Measurements from ENCODE around the gene ARL6IP1. TPM values are rescaled to one million over a fixed set of nuclear protein-coding genes. Genes with fewer than 3 reads are reported as not detected.

ARL6IP1 gene
- total RNA-seq, 2 experiments from 2014 or later: 224 to 349 TPM

- Histone ChIP-seq H3K4me3 (ENCODE audit: low read depth, low read length, poor library complexity, severe bottlenecking) (peak overlapping the region; percentile 43), H2AFZ (ENCODE audit: low read length) (no peak overlapping the region), H3K79me2 (ENCODE audit: insufficient read depth, low read depth, low read length) (peaks cover 61% of the 10 kb centered on the region), H3K27ac (ENCODE audit: low read depth, low read length, poor library complexity, severe bottlenecking) (peak overlapping the region; percentile 89), H3K4me2 (ENCODE audit: low read length) (peak overlapping the region; percentile 52), H3K9me3 (ENCODE audit: low read length) (no peaks in the 10 kb centered on the region), H4K20me1 (ENCODE audit: insufficient read depth, low read length) (peaks cover 18% of the 10 kb centered on the region), H3K36me3 (ENCODE audit: insufficient read depth, low read length) (peaks cover 74% of the 10 kb centered on the region), H3K4me1 (ENCODE audit: insufficient read depth, low read length, poor library complexity, severe bottlenecking) (peaks cover 55% of the 10 kb centered on the region), H3K9me2 (ENCODE audit: insufficient read depth, low read length) (no peaks in the 10 kb centered on the region)
- DNase-seq (ENCODE audit: low spot score): peak; percentile 35
- ChIA-PET CTCF (ENCODE audit: unreplicated experiment) (interaction anchor here (0.6 kb wide), 1 partner anchor 1141 kb away, joined by 3 read pairs; no protein-coding TSS in a partner anchor), POLR2A (interaction anchor here (0.6 to 6.8 kb wide), 6 partner anchors 13 to 277 kb away, joined by 3 to 64 read pairs (median 4); partner anchors contain the start of gene RPS15A)
- no TSS peak for BruUV-seq (replicated peaks)
- intact Hi-C loops (cut with micrococcal nuclease; ENCODE audit: unreplicated experiment): no loop called here
- TF ChIP-seq EZH2phosphoT487 (IDR thresholded peaks at IDR 0.05; ENCODE audit: borderline replicate concordance, low read depth, low read length) (no peak), CTCF (conservative IDR thresholded peaks at IDR 0.05; ENCODE audit: low read length) (no peak)
Observed at GRCh38 chr16:18803569-18804462, 2.5 kb upstream of the ARL6IP1 start.

GRCh38 chr16:18802767-18803343 lies 1.5 kb upstream of the ARL6IP1 start:
- Histone ChIP-seq H3K4me2 (ENCODE audit: low read length) (peak overlapping the region; percentile 74; the same call in 1 of the 2 replicates), H3K9me3 (ENCODE audit: low read length) (no peaks in the 10 kb centered on the region), H3K27ac (ENCODE audit: low read depth, low read length, poor library complexity, severe bottlenecking) (peak overlapping the region; percentile 89), H3K4me3 (ENCODE audit: low read depth, low read length, poor library complexity, severe bottlenecking) (no peak overlapping the region), H3K36me3 (ENCODE audit: insufficient read depth, low read length) (peaks cover 74% of the 10 kb centered on the region), H4K20me1 (ENCODE audit: insufficient read depth, low read length) (peaks cover 28% of the 10 kb centered on the region), H3K9me2 (ENCODE audit: insufficient read depth, low read length) (no peaks in the 10 kb centered on the region), H3K79me2 (ENCODE audit: insufficient read depth, low read depth, low read length) (peaks cover 71% of the 10 kb centered on the region), H2AFZ (ENCODE audit: low read length) (no peak overlapping the region), H3K4me1 (ENCODE audit: insufficient read depth, low read length, poor library complexity, severe bottlenecking) (peaks cover 64% of the 10 kb centered on the region)
- TF ChIP-seq CTCF (conservative IDR thresholded peaks at IDR 0.05; ENCODE audit: low read length) (no peak), EZH2phosphoT487 (IDR thresholded peaks at IDR 0.05; ENCODE audit: borderline replicate concordance, low read depth, low read length) (no peak)
- no TSS peak for BruUV-seq (replicated peaks)
- POLR2A ChIA-PET: interaction anchor here (0.6 to 6.8 kb wide), 3 partner anchors 12 to 96 kb away, joined by 3 to 64 read pairs (median 5); partner anchors contain the start of gene RPS15A
- no peak for DNase-seq (ENCODE audit: low spot score)
- CTCF ChIA-PET (ENCODE audit: unreplicated experiment): interaction anchor here (0.6 kb wide), 1 partner anchor 1140 kb away, joined by 3 read pairs; no protein-coding TSS in a partner anchor
- intact Hi-C loops (cut with micrococcal nuclease; ENCODE audit: unreplicated experiment): no loop called here

Data from OCI-LY7 (cell line).